Chondrocyte (in vitro differentiated cells): Measurements from ENCODE around the gene PTPRN2. TPM values are rescaled to one million over a fixed set of nuclear protein-coding genes. Genes with fewer than 3 reads are reported as not detected.

Experiments
- DNase-seq: peaks from one replicate; pipeline ENCODE4 v3.0.0; 2021; ENCODE audit warnings: mixed read lengths, low spot score
- H3K27ac Mint-ChIP-seq: one replicate; pipeline ENCODE4 v1.8.0; 2021; ENCODE audit warnings: mild to moderate bottlenecking, moderate library complexity, mixed read lengths; ENCODE audit not compliant: unreplicated experiment
- H3K27me3 Mint-ChIP-seq: 2 replicates; pipeline ENCODE4 v1.8.0; 2021; ENCODE audit warnings: low read depth, mixed read lengths
- H3K36me3 Mint-ChIP-seq: 2 replicates; pipeline ENCODE4 v1.8.0; 2021; ENCODE audit warnings: low read depth, mixed read lengths
- H3K4me1 Mint-ChIP-seq: 2 replicates; pipeline ENCODE4 v1.8.0; 2021; ENCODE audit warnings: low read depth, mild to moderate bottlenecking, mixed read lengths
- H3K4me3 Mint-ChIP-seq: one replicate; pipeline ENCODE4 v1.8.0; 2021; ENCODE audit warnings: mild to moderate bottlenecking, moderate library complexity, mixed read lengths; ENCODE audit not compliant: unreplicated experiment
- H3K9me3 Mint-ChIP-seq: 2 replicates; pipeline ENCODE4 v1.8.0; 2021; ENCODE audit warnings: low read depth, mixed read lengths
- total RNA-seq: library from RNA; stranded (reverse); gene quantifications from 3 replicates; pipeline ENCODE4 v1.2.1, GENCODE V29; 2021
- TF ChIP-seq, protein P1 (sequence below): fragments of 200-600 bp; sonication (generic); IDR thresholded peaks from 2 replicates; pipeline ENCODE4 v1.5.0; 2021; ENCODE audit warnings: antibody characterized with exemption, mild to moderate bottlenecking, moderate library complexity

PTPRN2 gene
- total RNA-seq, 1 donor from 2014 or later: 0.30 TPM

DNA sequence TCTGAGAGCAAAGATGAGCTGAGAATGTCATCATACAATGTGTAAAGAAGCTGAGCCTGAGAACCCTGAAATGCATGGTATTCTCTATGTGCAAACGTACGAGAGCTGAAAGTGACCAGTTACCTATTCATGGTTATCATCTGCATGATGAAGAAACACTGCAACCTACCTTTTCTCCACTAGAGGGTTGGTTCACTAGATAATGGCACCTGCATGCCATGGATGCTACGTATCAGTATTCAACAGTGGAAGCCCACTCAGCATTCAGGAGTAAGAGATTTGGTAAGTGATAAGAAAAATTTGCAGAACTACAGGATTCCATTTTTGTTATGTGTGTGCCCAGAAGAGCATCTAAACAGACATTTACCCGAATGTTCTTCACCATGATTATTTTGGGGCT is 145.4 kb downstream of the PTPRN2 start:
- Mint-ChIP-seq H3K27ac (no peak overlapping the region), H3K9me3 (peaks cover 5% of the 10 kb centered on the region), H3K4me3 (no peak overlapping the region), H3K4me1 (no peaks in the 10 kb centered on the region), H3K27me3 (peaks cover 8% of the 10 kb centered on the region), H3K36me3 (no peaks in the 10 kb centered on the region)
- DNase-seq: no peak
- TF ChIP-seq, protein P1, sequence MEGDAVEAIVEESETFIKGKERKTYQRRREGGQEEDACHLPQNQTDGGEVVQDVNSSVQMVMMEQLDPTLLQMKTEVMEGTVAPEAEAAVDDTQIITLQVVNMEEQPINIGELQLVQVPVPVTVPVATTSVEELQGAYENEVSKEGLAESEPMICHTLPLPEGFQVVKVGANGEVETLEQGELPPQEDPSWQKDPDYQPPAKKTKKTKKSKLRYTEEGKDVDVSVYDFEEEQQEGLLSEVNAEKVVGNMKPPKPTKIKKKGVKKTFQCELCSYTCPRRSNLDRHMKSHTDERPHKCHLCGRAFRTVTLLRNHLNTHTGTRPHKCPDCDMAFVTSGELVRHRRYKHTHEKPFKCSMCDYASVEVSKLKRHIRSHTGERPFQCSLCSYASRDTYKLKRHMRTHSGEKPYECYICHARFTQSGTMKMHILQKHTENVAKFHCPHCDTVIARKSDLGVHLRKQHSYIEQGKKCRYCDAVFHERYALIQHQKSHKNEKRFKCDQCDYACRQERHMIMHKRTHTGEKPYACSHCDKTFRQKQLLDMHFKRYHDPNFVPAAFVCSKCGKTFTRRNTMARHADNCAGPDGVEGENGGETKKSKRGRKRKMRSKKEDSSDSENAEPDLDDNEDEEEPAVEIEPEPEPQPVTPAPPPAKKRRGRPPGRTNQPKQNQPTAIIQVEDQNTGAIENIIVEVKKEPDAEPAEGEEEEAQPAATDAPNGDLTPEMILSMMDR: peak; percentile 19

DNA sequence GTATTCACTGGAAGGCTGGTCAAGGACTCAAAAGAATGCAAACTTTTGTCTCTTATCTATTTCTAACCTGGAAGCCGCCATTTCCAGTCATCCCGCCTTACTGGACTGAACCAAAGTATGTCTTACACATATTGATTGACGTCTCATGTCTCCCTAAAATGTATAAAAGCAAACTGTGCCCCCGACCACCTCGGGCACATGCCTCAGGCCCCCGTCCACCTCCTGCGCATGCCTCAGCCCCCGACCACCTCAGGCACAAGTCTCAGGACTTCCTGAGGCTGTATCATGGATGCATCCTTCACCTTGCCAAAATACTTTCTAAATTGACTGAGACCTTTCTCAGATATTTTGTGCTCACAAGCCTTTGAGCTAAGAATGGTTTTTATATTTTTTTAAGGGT is 148.6 kb downstream of the PTPRN2 start:
- Mint-ChIP-seq H3K27ac (no peak overlapping the region), H3K9me3 (peaks cover 11% of the 10 kb centered on the region), H3K4me1 (no peaks in the 10 kb centered on the region), H3K4me3 (no peak overlapping the region), H3K27me3 (peaks cover 15% of the 10 kb centered on the region), H3K36me3 (no peaks in the 10 kb centered on the region)
- DNase-seq: no peak
- TF ChIP-seq, protein P1: no peak

DNA sequence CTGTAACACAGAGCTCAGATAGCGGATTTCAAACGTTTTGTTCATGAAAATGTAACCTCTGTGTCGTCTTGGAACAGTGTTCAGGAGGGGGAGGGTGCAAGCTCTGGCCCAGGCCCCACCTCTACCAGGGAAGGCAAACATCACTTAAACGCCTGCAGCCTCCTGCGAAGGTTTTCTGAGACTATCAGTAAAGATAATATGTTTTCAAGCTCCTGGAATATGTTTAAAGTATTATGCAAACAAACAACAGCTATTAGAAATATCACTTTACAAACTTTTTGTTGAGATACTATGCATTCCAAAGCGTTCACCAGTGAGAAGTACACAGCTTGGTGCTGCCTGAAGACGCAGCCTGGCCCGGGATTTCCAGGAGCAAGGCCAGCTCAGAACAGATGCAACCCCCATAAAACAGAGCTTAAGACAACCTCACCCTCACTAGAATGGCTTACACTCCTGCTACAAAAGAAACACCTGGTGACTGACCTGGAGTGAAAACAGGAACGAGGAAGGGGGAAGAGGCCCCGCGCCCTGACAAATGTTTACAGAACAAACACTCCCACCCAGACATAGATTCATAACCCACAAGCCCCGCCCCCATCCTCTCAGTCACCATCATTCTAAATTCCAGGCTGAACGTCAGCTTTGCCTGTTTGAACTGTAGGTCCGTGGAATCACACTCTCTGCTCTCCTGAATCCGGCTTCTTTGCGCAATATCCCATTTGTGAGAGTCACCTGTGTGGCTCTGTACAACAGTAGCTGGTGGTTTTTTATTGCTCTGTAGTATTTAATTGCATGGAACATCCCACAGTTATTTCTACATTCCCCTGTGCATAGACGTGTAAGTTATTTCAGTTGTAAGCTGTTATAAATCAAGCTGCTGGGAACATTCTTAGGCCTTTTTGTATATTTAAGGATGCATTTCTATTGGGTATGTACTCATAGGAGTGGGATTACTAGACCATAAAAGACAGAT is 155.0 kb downstream of the PTPRN2 start:
- TF ChIP-seq, protein P1: no peak
- no peaks in the 10 kb centered on the region for H3K36me3 Mint-ChIP-seq
- H3K27me3 Mint-ChIP-seq: peaks cover 9% of the 10 kb centered on the region
- DNase-seq: peak; percentile 48
- H3K27ac Mint-ChIP-seq: no peak overlapping the region
- H3K4me3 Mint-ChIP-seq: no peak overlapping the region
- H3K9me3 Mint-ChIP-seq: peaks cover 6% of the 10 kb centered on the region
- H3K4me1 Mint-ChIP-seq: peaks cover 7% of the 10 kb centered on the region

DNA sequence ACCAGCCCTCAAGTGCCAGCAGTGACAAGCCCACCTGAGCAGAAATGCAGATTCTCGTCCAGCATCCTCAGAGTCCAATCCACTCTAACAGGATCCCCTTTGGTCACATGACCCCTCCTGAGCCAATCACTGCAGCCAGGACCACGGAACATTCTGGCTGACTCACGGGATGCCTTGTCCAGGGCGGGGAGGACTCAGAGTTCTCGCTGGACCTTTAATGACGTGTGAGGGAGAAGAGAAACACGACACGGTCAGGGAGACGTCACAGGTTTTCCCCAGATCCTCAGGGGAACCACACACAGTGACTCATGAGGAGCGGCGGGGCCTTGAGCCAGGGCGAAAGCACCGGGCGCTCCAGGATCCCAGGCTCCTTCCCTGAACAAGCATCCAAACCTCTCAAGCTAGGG is 155.7 kb downstream of the PTPRN2 start:
- Mint-ChIP-seq H3K9me3 (peaks cover 6% of the 10 kb centered on the region), H3K27ac (no peak overlapping the region), H3K4me1 (peaks cover 7% of the 10 kb centered on the region), H3K27me3 (peaks cover 5% of the 10 kb centered on the region), H3K4me3 (no peak overlapping the region), H3K36me3 (no peaks in the 10 kb centered on the region)
- DNase-seq: peak; percentile 57
- TF ChIP-seq, protein P1: no peak

DNA sequence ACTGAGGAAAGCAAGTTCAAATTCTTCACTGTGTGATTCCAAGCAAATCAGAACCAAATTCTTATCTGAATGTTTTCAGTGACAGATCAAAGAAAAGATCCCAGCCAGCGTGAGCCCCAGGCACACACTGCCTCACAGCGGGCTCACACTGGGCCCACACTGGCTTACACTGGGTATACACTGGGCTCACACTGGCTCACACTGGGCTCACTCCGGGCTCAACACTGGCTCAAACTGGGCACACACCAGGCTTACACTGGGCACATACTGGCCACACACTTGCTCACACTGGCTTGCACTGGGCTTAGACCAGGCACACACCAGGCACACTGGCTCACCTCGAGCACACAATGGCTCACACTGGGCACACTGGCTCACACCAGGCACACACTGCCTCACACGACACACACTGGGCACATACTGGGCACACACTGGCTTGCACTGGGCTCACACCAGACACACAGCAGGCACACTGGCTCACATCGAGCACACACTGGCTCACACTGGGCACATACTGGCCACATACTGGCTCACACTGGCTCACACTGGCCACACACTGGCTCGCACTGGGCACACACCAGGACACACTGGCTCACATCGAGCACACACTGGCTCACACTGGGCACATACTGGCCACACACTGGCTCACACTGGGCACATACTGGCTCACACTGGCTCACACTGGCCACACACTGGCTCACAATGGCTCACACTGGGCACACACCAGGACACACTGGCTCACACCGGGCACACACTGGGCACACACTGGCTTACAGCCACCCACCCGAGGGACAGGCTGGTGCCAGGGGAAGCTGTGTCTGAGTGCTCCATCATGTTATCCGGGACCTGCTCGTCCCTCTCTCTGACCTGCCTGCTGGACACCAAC is 156.3 kb downstream of the PTPRN2 start:
- H3K27me3 Mint-ChIP-seq: peaks cover 4% of the 10 kb centered on the region
- H3K36me3 Mint-ChIP-seq: no peaks in the 10 kb centered on the region
- peaks cover 6% of the 10 kb centered on the region for H3K9me3 Mint-ChIP-seq
- DNase-seq: peak; percentile 59
- no peak overlapping the region for H3K4me3 Mint-ChIP-seq
- no peak overlapping the region for H3K27ac Mint-ChIP-seq
- TF ChIP-seq, protein P1: no peak
- peaks cover 7% of the 10 kb centered on the region for H3K4me1 Mint-ChIP-seq
